Activated CD4-positive, CD25-positive, alpha-beta regulatory T cell treated with anti-CD3 and anti-CD28 coated beads, Interleukin-2, amount 50 U/mL, for 16 hours (primary cell): ENCODE results near the gene BTBD9.

Source experiments
- DNase-seq: peaks from one replicate; pipeline ENCODE4 v3.0.0-alpha.2; 2020; ENCODE audit warnings: low read depth, low spot score

BTBD9 gene

DNA sequence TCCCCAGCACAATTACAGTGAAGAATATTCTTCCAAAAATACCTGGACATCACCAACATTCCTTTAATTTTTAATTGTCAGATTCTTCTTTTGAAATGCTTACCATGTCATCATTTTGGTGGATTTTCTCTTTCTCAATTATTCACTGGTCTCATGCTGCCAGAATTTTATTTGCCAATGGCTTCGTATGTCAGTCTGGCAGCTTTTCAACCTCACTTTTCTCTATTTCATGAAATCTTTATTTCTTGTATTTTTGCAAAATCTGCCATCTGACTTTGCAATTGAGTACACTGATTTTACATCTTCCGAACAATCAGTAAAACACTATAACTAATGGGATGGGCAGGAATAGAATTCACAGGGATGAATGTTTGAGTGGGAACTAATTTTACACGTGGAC lies 84.1 kb downstream of the BTBD9 start:
- no peak for DNase-seq

DNA sequence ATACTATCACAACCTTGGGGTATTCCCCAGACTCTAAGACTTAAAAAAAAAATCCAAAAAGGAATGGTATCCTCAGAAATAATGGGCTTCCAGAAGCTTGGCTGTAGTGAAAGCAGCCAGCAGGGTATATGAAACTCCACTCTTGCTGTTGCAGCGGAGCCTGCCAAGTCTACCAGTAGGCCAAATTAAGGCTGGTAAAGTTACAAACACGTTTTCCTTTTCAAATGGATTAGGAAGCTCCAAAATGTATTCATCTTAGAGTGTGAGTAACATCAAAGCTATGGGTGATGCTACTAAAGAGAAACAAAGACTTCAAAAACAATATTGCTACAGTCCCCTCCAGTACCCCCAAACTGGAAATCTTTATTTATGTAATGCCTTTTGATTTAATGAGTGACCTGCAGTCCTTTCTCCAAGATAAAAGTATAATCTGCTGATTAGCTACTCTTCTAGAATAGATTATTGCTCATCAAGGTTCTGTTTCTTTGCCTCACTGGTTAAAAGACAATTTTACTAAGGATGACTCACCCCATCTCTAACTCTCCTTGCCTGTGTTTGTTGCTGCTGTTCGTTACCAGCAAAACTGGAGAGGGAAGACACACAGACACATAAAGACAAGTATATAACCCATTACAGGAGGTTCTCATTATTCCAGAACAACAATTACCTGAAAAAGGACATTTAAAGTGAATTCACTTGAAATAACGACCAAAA lies 84.9 kb downstream of the BTBD9 start:
- no peak for DNase-seq

DNA sequence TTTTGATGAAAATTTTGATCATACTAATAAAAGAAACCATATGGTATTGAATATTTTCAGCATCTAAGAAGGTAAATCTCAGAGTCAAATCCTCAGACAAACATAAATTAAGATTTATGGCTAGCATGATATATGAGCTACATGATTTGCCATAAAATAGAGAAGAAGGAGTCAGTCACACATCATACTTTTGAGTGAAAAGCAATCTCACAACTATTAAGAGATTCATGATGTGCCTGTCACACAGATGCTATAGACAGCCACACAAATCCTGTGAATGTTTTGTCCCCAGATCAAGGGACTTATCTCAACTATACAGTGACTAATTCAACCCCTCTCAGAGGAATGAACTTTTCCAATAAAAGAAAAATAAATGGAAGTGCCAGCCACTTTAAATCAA lies 85.7 kb downstream of the BTBD9 start:
- no peak for DNase-seq

DNA sequence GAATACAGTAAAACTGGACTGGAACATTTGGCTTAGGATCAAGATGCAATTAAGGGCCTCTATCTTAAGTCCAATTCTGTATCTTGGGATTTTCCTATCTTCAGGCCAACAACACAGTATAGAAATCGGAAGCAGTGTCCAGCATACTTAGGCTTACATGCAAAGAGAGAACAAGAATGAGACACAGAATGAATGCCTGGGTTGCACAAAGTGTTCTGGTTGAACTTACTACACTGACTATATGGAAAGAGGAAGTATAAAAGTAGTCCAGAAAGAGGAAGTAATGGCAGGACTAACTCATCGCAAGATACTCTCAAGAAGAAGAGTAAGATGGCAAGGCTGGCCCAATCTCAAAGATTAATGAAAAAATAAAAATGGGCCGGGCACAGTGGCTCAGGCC lies 87.6 kb downstream of the BTBD9 start:
- DNase-seq, result no peak

DNA sequence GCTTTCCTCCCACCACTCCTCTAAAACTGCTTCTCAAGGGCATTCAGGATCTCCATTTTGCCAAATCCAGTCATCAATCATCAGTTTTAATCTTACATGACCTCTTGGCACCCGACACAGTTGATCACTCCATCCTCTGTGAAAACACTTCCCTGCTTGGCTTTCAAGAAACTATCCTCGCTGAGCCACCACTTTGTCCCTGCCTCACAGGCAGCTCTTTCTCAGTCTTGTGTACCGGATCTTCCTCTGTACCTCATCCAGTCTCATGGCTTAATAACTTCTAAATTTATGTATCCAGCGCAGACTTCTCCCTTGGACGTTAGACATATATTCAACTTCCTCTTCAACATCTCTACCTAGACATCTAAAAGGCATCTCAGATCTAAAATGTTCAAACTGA lies 89.9 kb downstream of the BTBD9 start:
- no peak for DNase-seq

DNA sequence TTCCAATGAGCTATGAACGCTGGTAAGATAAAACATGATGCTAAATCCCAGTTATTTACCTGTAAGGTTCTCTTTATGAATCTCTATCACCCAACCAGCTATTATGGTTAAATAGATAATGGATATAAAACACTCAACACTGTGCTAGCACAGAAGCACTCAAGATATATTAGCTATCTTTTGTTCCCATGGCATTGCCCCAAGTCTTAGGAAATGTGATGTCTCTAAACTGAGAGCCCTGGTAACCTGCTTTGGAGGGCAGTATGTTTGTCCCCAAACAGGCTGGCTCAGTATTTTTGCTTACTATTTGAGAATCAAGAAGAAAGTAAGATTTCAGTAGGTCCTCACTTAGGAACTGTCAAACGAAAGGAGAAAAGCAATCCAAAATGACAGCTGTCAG lies 90.5 kb downstream of the BTBD9 start:
- no peak for DNase-seq

DNA sequence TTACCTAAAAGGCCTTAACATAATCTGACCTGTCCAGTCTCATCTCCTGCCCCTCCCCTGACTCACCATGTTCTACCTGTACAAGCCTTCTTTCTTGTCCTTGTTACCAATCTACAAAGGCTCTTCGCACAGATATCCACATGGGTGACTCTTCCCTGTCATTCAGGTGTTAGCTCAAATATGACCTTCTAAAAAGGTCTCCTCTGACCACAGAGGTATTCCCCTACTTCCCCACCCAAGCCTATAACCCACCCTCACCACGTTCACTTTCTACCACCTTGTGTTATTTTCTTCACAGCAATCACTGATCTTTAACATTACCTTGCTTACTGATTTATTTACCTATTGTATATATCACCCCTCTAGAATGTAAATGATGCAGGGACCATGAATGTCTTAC lies 96.7 kb downstream of the BTBD9 start:
- DNase-seq, result no peak

DNA sequence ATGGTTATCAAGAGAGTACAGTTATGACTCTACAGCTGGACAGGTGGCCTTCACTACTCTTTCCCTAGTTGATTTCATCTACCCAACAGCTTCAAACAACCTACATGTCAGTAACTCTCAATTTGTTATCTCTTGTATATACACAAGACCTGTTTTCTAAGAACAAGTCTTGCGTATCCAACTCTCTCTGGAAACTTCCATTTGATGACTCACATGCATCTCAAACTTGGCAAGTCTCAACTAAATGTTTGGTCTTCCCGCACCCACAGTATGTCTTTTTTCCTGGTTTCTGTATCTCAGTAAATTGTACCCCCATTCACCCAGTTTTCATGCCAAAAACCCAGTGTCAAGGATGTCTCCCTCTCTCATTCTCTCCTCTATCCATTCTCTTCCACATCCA lies 97.7 kb downstream of the BTBD9 start:
- DNase-seq, result no peak

DNA sequence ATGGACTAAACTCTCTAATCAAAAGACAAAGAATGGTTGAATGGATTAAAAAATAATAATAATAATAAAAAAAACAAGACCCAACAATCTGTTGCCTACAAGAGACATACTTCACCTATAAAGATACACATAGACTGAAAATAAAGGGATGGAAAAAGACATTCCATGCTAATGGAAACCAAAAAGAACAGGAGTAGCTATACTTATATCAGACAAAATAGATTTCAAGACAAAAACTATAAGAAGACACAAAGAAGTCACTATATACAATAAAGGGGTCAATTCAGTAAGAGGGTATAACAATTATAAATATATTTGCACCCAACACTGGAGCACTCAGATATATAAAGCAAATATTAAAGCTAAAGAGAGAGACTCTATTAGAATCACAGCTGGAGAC lies 106.7 kb downstream of the BTBD9 start:
- DNase-seq, result no peak

DNA sequence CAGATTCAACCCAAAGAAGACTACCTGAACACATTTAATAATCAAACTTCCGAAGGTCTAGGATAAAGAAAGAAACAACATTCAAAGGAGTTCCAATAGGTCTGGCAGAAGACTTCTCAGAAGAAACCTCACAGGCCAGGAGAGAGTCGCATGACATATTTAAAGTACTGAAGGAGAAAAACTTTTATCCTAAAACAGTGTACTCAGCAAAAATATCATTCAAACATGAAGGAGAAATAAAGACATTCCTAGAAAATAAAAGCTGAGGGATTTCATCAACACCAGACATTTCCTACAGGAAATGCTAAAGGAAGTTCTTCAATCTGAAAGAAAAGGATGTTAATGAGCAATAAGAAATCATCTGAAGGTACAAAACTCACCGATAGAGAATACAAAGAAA lies 108.6 kb downstream of the BTBD9 start:
- no peak for DNase-seq

DNA sequence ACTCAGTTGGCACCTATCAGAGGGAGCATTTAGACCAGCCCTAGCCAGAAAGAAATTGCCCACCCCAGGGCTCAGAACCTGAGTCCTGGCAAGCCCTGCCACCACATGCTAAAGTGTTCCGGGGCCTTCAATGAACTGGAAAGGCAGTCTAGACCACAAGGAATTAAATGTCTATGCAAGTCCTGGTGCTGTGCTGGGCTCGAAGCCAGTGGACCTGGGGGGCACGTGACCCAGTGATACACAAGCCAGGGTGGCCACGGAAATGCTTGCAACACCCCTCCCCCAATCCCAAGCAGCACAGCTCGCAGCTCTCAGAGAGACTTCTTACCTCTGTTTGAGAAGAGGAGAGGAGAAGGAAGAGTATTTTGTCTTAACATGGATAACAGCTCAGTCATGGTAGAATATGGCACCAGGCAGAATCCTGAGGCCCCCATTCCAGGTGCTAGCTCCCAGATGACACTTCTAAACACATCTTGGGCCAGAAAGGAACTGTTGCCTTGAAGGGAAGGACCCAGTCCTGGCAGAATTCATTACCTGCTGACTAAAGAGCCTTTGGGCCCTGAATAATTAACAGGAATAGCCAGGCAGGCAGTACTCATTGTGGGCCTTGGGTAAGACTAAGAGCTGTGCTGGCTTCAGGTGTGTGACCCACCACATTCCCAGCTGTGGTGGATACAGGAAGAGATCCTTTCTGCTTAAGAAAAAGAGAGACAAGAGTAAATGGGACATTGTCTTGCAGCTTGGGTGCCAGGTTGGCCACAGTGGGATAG lies 111.3 kb downstream of the BTBD9 start:
- no peak for DNase-seq

DNA sequence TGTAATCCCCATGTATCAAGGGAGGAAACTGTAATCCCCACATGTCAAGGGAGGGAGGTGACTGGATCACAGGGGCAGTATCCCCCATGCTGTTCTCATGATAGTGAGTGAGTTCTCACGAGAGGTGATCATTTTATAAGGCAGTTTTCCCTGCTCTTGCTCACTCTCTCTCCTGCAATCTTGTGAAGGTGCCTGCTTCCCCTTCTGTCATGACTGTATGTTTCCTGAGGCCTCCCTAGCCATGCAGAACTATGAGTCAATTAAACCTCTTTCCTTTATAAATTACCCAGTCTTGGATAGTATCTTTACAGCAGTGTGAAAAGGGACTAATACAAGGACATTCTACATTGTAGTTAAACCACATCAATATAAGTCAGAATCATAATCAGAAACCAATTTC lies 112.4 kb downstream of the BTBD9 start:
- DNase-seq, result no peak

DNA sequence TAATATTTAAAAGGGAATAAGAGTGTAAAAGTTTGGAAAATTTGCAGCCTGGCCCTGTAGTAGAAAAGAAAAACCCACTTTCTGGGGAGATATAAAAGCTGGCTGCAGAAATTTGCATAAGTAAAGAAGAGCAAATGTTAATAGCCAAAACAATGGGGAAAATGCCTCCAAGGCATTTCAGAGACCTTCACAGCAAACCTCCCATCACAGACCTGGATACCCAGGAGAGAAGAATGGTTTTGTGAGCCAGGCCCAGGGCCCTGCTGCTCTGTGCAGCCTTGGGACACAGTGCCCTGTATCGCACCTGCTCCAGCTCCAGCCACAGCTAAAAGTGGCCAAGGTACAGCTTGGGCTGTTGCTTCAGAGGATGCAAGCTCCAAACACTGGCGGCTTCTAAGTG lies 113.8 kb downstream of the BTBD9 start:
- DNase-seq, result no peak

DNA sequence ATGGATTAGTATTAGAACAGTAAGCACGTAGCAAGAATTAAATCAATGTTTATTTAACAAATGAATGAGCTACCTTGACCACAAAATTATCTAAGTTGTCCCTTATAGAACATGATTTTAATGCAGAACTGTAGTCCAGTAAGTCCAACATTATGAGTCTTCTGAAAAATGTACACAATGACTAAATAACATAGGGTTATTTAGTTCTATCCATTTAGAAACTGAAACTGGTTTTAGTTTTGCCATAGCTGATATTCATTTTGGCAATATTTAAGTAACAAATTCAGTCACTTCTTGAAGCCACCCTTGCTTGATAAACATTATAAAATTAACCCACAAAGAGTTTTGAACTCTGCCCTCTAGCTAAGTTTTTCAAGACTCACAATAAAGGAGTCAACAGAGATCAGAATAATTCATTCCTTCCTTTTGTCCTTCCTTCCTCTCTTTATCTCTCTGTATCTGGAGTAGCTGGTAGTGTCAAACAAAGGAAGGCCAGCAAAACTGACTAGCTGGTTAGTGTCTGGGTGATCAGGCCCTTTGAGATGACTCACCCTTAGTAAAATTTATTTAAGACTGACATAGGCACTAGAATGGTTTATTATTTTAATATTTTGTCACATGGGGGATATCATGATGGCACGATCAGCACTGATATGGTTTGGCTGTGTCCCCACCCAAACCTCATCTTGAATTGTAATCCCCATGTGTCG lies 115.1 kb downstream of the BTBD9 start:
- DNase-seq, result no peak

DNA sequence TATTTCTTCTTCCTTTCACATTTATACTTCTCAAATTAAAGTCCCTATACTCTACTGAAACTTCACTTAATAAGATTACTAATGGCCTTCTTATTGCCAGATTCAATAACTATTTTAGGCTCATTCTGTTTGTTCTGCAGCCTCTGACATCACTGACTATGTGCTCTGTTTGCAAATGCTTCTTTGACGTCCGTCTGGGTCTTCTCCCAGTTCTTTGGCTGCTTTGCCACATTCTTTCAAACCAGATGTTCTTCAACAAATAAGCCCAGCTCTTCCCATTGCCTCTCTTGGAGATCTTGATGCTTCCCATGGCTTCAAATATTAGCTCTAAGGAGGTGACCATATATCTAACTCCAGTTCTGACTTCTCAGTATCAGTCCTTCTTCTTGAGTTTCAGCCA lies 117.4 kb downstream of the BTBD9 start:
- DNase-seq, result no peak

DNA sequence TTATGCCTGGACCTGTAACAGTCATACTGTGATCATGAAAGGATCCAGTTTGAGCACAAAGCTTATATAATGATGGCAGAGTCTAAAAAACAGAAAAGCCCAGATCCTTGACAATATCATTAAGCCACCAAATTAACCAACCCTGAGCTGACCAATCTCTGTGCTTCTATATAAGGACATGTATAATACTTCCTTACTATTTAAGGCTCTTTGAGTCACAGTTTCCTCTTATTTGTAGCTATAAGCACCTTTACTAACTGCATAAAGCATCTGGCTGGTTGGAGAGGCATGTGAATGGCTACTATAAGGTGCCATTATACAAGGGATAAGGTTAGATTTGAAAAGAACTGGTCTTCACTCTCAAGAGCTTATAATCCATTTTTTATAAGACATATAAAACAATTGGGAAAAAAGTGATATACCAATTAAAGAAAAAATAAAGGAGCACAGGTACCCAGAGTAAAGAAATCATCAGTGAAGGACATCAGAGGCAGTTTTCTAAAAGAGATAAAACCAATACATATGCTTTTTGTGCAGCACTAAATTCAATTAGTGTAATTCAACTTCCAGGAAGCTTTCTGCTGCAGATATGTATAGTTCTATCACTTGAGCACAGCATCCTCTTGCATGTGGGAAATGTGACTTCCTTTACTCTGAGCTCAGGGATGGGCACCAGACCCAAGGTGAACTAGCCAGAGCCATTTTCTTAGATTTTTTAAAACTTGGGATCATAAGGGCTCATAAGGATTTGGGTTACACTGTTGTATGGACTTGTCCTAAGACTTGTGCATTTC lies 121.0 kb downstream of the BTBD9 start:
- DNase-seq, result no peak

DNA sequence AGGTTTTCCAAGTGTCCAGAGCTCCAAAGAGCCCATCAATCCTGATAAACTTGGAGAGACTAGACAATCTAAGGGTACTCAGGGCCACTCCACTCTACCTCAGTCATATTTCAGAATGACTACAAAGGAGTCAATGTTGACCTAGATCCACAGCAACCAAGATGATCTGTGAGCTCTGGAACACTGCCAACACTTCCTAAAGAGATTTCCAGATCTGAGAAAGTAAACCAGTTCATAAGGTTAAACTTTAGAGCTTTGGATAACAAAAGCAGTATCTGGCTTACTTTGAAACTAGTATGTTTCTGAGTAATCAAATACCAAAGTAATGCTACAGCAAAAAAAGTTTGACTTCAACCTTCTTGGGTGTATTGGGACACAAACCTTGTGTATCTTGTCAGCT lies 122.7 kb downstream of the BTBD9 start:
- DNase-seq, result no peak

DNA sequence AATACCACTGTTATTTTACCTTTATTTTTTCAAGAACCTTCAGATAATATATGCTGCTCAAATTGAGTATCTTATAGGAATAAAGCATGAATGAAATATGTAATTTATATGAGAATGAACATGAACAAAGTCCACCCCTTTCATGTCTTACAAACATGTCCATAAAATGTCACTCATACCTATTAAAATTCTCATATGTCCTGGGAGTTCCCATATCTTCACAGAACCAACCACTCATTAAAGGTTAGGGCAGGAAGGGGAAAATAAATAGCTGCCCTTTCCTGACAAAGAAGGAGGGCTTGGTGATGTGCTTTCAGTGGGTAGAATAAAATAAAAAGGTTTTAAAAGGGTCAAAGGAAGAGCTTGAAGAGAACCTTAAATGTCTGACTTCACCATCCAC lies 125.3 kb downstream of the BTBD9 start:
- no peak for DNase-seq

DNA sequence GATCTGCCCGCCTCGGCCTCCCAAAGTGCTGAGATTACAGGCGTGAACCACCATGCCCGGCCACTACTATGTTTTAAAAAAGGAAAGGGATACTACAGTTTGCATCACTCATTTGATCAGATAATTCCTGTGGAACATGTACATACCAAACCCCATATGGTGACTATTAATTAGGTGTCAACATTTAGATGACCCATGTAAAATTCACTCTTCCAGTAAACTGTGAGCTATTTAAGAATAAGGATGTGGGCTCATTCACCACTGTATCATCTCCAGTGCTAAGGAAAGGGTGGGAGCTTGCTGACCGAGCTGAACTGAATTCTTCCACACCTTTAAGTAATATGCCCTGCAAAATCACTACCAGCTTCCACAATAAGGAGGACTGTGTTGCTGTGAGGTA lies 127.5 kb downstream of the BTBD9 start:
- no peak for DNase-seq

DNA sequence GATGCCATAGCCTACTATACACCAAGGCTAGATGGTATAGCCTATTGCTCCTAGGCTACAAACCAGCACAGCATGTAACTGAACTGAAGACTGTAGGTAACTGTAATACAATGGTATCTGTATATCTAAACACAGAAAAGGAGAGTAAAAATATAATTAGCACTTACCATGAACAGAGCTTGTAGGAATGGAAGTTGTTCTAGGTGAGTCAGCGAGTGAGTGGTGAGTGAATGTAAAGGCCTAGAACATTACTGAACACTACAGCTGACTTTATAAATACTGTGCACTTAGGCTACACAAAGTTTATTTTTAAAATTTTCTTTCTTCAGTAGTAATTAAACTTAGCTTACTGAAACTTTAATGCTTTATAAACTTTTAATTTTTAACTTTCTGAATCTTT lies 129.5 kb downstream of the BTBD9 start:
- DNase-seq, result no peak

DNA sequence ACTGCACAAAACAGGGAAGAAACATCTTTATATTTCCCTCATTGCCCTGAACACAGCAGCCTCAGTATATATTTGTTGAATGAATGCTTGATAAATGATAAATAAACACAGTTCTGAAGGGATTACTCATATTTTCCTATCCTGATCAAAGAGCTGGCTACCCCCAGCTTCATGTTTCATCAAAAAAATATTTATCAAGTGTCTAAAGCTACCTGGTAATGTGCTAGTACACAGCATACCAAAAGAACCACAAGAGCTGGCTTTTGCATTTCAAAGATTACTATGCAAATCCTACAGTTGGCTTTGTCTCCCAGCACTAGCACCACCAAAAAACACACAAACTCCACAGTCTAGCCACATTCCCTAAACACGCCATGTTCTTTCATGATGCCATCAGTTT lies 130.0 kb downstream of the BTBD9 start:
- DNase-seq, result no peak

DNA sequence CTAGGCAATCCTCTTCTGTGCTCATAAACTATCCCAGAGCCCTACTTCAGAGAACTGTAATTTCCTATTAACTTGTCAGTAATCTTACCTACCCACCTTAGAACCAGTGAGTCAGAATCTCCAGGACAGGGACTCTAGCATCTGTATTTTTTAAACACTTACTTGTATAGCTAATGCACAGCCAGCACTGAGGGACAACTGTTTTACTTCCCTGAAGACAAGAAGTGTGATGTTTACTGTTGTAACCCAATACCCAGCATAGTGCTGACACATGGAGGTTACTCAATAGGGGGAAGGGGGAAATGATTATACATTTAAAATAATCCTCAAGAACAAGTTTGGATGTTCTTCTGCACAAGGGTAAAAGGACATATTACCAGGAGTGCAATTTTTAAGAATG lies 130.8 kb downstream of the BTBD9 start:
- DNase-seq, result no peak
